Astrocyte (in vitro differentiated cells and primary cell): Measurements from ENCODE around the gene TADA2A. TPM values are rescaled to one million over a fixed set of nuclear protein-coding genes. Genes with fewer than 3 reads are reported as not detected.

Experiments
- DNase-seq: peaks from one replicate; pipeline ENCODE4 v3.0.0-alpha.2; 2010; ENCODE audit warnings: low read depth
- FAIRE-seq: peaks from 2 replicates; lab custom pipeline; 2011; peaks lifted over from hg19 to GRCh38; lab: Jason Lieb, UNC
- H2AFZ ChIP-seq: 2 replicates; pipeline ENCODE4 v1.6.0; 2012; ENCODE audit warnings: low read depth, low read length, inconsistent platforms
- H3K27ac ChIP-seq: 2 replicates; pipeline ENCODE4 v1.5.1; 2011; ENCODE audit warnings: low read depth, low read length, inconsistent platforms
- H3K27me3 ChIP-seq: 2 replicates; pipeline ENCODE4 v1.6.0; 2011; ENCODE audit warnings: low read length, inconsistent platforms; ENCODE audit not compliant: insufficient read depth
- H3K36me3 ChIP-seq: 2 replicates; pipeline ENCODE4 v1.5.1; 2011; ENCODE audit warnings: low read length, inconsistent platforms; ENCODE audit not compliant: insufficient read depth
- H3K4me1 ChIP-seq: 2 replicates; pipeline ENCODE4 v1.5.1; 2011; ENCODE audit warnings: low read length, inconsistent platforms; ENCODE audit not compliant: insufficient read depth
- H3K4me2 ChIP-seq: 2 replicates; pipeline ENCODE4 v1.6.0; 2012; ENCODE audit warnings: low read length, inconsistent platforms
- H3K4me3 ChIP-seq: 2 replicates; pipeline ENCODE4 v1.5.1; 2011; ENCODE audit warnings: low read depth, mild to moderate bottlenecking, low read length, inconsistent platforms; ENCODE audit not compliant: insufficient read depth
- H3K79me2 ChIP-seq: 2 replicates; pipeline ENCODE4 v1.6.0; 2012; ENCODE audit warnings: mild to moderate bottlenecking, low read length, inconsistent platforms; ENCODE audit not compliant: insufficient read depth
- H3K9ac ChIP-seq: 2 replicates; pipeline ENCODE4 v1.6.0; 2012; ENCODE audit warnings: mild to moderate bottlenecking, low read length, inconsistent platforms
- H3K9me3 ChIP-seq: 2 replicates; pipeline ENCODE4 v1.5.1; 2012; ENCODE audit warnings: low read depth, mild to moderate bottlenecking, low read length, inconsistent platforms; ENCODE audit not compliant: insufficient read depth
- H4K20me1 ChIP-seq: 2 replicates; pipeline ENCODE4 v1.6.0; 2012; ENCODE audit warnings: low read length, inconsistent platforms; ENCODE audit not compliant: insufficient read depth
- H3K27ac Mint-ChIP-seq: one replicate; pipeline ENCODE4 v1.8.0; 2021; ENCODE audit warnings: mild to moderate bottlenecking, mixed read lengths; ENCODE audit not compliant: unreplicated experiment
- H3K27me3 Mint-ChIP-seq: one replicate; pipeline ENCODE4 v1.8.0; 2021; ENCODE audit warnings: low read depth, mixed read lengths; ENCODE audit not compliant: unreplicated experiment
- H3K36me3 Mint-ChIP-seq: one replicate; pipeline ENCODE4 v1.8.0; 2021; ENCODE audit warnings: low read depth, mixed read lengths; ENCODE audit not compliant: unreplicated experiment
- H3K4me1 Mint-ChIP-seq: one replicate; pipeline ENCODE4 v1.8.0; 2021; ENCODE audit warnings: low read depth, mixed read lengths; ENCODE audit not compliant: unreplicated experiment
- H3K4me3 Mint-ChIP-seq: one replicate; pipeline ENCODE4 v1.8.0; 2021; ENCODE audit warnings: mild to moderate bottlenecking, moderate library complexity, mixed read lengths; ENCODE audit not compliant: unreplicated experiment
- H3K9me3 Mint-ChIP-seq: one replicate; pipeline ENCODE4 v1.8.0; 2021; ENCODE audit warnings: mild to moderate bottlenecking, mixed read lengths; ENCODE audit not compliant: unreplicated experiment
- CTCF ChIP-seq: IDR thresholded peaks from 2 replicates; pipeline ENCODE4 v1.5.1; 2011; ENCODE audit warnings: low read depth, mild to moderate bottlenecking, inconsistent platforms, low read length, moderate library complexity; ENCODE audit not compliant: insufficient read depth
- EZH2 ChIP-seq: IDR thresholded peaks from 2 replicates; pipeline ENCODE4 v1.6.1; 2012; ENCODE audit warnings: mild to moderate bottlenecking, low read length, inconsistent platforms; ENCODE audit not compliant: insufficient read depth
- total RNA-seq: library from RNA; stranded (reverse); gene quantifications from 2 replicates; pipeline ENCODE4 v1.2.1, GENCODE V29; 2021

Gene TADA2A
- total RNA-seq, 1 donor from 2014 or later = 14.0 TPM

- Mint-ChIP-seq H3K4me1 (peaks cover 17% of the 10 kb centered on the region), H3K27me3 (no peaks in the 10 kb centered on the region), H3K36me3 (peaks cover 17% of the 10 kb centered on the region), H3K9me3 (no peaks in the 10 kb centered on the region), H3K27ac (no peak overlapping the region), H3K4me3 (no peak overlapping the region)
- no peak for TF ChIP-seq CTCF
- TF ChIP-seq EZH2 = no peak
- Histone ChIP-seq H3K4me3 (no peak overlapping the region), H3K27ac (no peak overlapping the region), H3K4me1 (peaks cover 26% of the 10 kb centered on the region), H3K4me2 (no peak overlapping the region), H3K9ac (no peak overlapping the region), H4K20me1 (peaks cover 29% of the 10 kb centered on the region), H3K27me3 (no peaks in the 10 kb centered on the region), H3K36me3 (peaks cover 26% of the 10 kb centered on the region), H3K79me2 (peaks cover 16% of the 10 kb centered on the region), H3K9me3 (no peaks in the 10 kb centered on the region), H2AFZ (no peak overlapping the region)
- DNase-seq (no peak), FAIRE-seq (no peak)
Measured at GRCh38 chr17:37517881-37518280, 111.2 kb downstream of the TADA2A start.

- Mint-ChIP-seq H3K4me3 (no peak overlapping the region), H3K4me1 (peaks cover 17% of the 10 kb centered on the region), H3K9me3 (no peaks in the 10 kb centered on the region), H3K36me3 (peaks cover 23% of the 10 kb centered on the region), H3K27me3 (no peaks in the 10 kb centered on the region), H3K27ac (no peak overlapping the region)
- no peak for TF ChIP-seq EZH2
- no peak for TF ChIP-seq CTCF
- Histone ChIP-seq H3K4me2 (peak overlapping the region; percentile 18), H3K9me3 (no peaks in the 10 kb centered on the region), H3K4me1 (peaks cover 25% of the 10 kb centered on the region), H3K79me2 (peaks cover 6% of the 10 kb centered on the region), H3K27ac (peak overlapping the region; percentile 6), H4K20me1 (peaks cover 26% of the 10 kb centered on the region), H3K4me3 (no peak overlapping the region), H3K9ac (no peak overlapping the region), H3K36me3 (peaks cover 21% of the 10 kb centered on the region), H2AFZ (no peak overlapping the region), H3K27me3 (no peaks in the 10 kb centered on the region)
- no peak for DNase-seq
- no peak for FAIRE-seq
Measured at GRCh38 chr17:37518826-37519225, 112.1 kb downstream of the TADA2A start.

GRCh38 chr17:37519251-37519985 lies 112.7 kb downstream of the TADA2A start:
- Histone ChIP-seq H3K36me3 (peaks cover 23% of the 10 kb centered on the region), H3K9ac (no peak overlapping the region), H4K20me1 (peaks cover 26% of the 10 kb centered on the region), H3K4me3 (no peak overlapping the region), H3K4me1 (peaks cover 23% of the 10 kb centered on the region), H3K9me3 (no peaks in the 10 kb centered on the region), H3K79me2 (peaks cover 2% of the 10 kb centered on the region), H2AFZ (no peak overlapping the region), H3K4me2 (peak overlapping the region; percentile 18), H3K27me3 (no peaks in the 10 kb centered on the region), H3K27ac (peak overlapping the region; percentile 6)
- H3K4me1 Mint-ChIP-seq = peaks cover 17% of the 10 kb centered on the region
- no peaks in the 10 kb centered on the region for H3K9me3 Mint-ChIP-seq
- peak; percentile 78 for DNase-seq
- no peak overlapping the region for H3K4me3 Mint-ChIP-seq
- no peaks in the 10 kb centered on the region for H3K27me3 Mint-ChIP-seq
- no peak overlapping the region for H3K27ac Mint-ChIP-seq
- no peak for FAIRE-seq
- TF ChIP-seq CTCF = no peak
- TF ChIP-seq EZH2 = no peak
- peaks cover 23% of the 10 kb centered on the region for H3K36me3 Mint-ChIP-seq
